HAP-1 (cell line): Measurements from ENCODE around the gene TBXAS1.
"Not testable (repeated sequence)": the region's sequence is repeated elsewhere in the genome, so short reads cannot be mapped to it uniquely, and the experiment has no call there.

ENCODE experiments used
- DNase-seq, 2 experiments: peaks; one replicate each; pipeline ENCODE4 v3.0.0-alpha.2; 2016 to 2020; ENCODE audit warnings: low spot score in 2 of 2
- H3K27me3 ChIP-seq: fragments of 250-450 bp; sonication (Bioruptor Pico); 2 replicates; pipeline ENCODE4 v1.5.1; 2020; ENCODE audit warnings: low read depth, mild to moderate bottlenecking, moderate library complexity
- H3K36me3 ChIP-seq: fragments of 250-450 bp; sonication (Bioruptor Pico); replicated peaks from 2 replicates; pipeline ENCODE4 v1.5.1; 2020; ENCODE audit warnings: mild to moderate bottlenecking
- H3K4me1 ChIP-seq: fragments of 250-450 bp; sonication (Bioruptor Pico); 2 replicates; pipeline ENCODE4 v1.5.1; 2020; ENCODE audit warnings: mild to moderate bottlenecking
- H3K4me3 ChIP-seq: fragments of 250-450 bp; sonication (Bioruptor Pico); 2 replicates; pipeline ENCODE4 v1.5.1; 2020; ENCODE audit warnings: mild to moderate bottlenecking, moderate library complexity
- H3K9me3 ChIP-seq: fragments of 250-450 bp; sonication (Bioruptor Pico); 2 replicates; pipeline ENCODE4 v1.5.1; 2020; ENCODE audit warnings: mild to moderate bottlenecking, moderate library complexity
- in situ Hi-C: fragments of 300-500 bp; cut with MboI; formaldehyde crosslinking; loops from 3 replicates; pipeline ENCODE4 v1.14.3; 2020; ENCODE audit warnings: low sequenced_read_pairs, inconsistent platforms, mixed read lengths

Gene TBXAS1

DNA sequence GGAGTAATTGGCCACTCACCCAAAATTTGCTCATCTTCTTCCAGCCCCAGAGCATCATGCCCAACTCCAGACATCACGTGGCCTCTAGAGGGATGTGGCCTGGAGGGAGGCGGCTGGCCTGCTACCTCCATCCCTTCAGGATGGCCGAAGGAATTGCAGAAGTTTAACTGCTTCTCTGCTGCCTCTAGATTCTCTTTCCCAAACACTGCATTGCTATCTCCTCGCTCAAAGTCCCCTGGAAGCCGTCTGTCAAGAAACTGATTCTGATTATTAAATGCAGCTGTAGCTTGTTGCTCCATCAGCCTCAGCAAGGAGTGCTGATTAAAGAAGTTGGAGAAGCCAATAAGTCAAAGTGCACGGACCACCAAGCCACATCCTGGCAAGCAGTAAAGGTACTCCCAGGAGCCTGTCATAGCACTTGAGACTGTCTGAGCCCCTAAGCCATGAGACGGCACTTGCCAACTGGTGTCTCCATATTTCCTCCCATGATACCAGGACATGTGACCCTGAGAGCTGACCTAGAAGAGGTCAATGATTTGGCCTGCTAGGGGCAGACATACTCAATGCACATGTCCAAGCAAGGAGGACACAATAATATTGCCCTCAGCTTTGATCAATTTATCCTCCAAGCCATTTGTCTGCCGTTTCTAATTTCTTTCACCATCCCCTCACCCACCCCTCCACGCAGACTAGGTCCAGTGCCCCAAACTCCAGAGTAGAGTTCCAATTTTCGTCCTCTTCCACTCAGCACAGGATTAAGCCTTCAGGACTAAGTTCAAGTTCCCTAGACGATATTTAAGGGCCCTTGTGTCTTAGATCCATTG is 84.2 kb downstream of the TBXAS1 start:
- in situ Hi-C loops, result no loop called here
- Histone ChIP-seq H3K4me3 (no peak overlapping the region), H3K4me1 (peaks cover 12% of the 10 kb centered on the region), H3K36me3 (no peaks in the 10 kb centered on the region), H3K9me3 (no peaks in the 10 kb centered on the region), H3K27me3 (peaks cover 35% of the 10 kb centered on the region)
- no peak for DNase-seq

DNA sequence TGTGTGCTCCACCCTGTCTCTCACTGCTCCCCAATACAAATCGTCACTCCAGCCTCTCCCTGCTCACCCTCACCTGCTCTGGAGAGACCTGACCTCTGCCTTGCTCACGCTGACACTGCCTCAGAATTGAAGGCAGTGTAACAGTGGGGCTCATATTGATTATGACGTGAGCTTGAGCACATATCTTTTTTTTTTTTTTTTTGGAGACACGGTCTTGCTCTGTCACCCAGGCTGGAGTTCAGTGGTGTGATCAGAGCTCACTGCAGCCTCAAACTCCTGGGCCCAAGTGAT is 84.7 kb downstream of the TBXAS1 start:
- DNase-seq, result no peak
- H3K4me3 ChIP-seq, result no peak overlapping the region
- H3K9me3 ChIP-seq, result no peaks in the 10 kb centered on the region
- H3K27me3 ChIP-seq, result peaks cover 30% of the 10 kb centered on the region
- H3K36me3 ChIP-seq, result no peaks in the 10 kb centered on the region
- in situ Hi-C loops, result no loop called here
- peaks cover 12% of the 10 kb centered on the region for H3K4me1 ChIP-seq

DNA sequence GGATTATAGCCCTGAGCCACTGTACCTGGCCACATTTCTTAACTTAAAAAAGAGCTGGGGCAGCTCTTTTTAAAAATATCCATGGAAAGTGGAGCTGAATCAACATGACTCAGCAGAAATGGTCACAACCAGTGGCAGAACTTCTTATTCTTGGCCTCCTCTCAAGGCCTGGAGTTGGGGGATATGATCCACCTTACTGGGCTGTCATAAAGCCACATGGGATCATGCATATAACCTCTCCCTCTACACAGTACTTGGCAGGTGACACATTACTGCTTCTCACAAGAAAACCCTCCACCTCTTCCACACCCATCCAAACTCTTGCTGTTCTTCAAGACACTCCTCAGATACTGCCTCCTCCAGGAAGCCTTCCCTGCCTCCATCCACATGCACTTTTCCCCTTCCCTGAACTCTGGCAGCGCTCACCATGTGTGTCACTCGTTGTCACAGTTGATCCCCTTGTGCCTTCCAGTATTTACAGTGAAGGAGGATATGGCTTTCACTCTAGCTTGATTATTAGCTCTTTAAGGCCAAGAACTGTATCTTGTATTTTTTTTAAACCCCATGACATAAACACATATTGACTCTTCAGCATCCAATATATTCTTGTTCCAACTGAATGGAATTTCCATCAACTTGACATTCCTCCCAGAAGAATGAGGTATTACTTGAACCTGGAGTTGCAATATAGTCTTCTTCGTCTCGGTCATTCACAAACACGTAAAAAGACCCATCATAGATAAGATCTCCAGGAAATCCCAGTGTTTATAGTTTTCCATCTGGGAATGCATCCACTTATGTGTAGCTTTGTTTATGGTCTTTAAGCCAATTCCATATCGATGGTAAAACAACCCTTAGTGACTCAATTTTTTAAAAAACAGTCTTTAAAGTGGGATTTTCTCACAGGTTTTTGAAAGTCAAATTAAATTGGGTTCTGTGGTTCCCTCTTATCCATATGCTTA is 85.5 kb downstream of the TBXAS1 start:
- peaks cover 12% of the 10 kb centered on the region for H3K4me1 ChIP-seq
- in situ Hi-C loops, result no loop called here

DNA sequence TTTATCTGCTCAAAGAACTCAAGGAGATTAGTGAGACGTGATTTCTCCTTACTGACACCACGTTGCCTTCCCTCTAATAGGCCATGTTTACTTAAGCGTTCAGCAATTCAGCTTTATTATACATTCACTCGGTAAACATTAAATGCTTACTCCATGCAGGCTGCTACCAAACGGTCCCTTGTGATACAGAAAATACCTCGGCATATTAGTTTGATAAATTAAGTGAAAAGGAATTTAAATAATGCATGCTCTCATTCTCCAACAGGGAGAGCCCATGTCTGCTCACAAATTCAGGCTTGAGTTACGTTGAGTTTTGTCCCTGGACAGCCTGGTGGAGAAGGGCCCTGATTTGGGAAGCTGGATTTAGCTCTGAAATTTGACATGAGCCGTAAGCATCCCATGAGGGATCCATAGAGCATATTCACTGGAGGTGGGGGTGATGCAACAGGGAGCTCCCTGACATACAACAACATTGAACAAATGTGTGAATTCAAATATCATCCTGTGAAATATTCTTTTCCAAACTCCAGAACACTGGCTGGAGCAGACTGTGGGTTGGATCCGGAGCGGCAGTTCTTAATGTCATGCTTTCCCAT is 86.3 kb downstream of the TBXAS1 start:
- peaks cover 16% of the 10 kb centered on the region for H3K27me3 ChIP-seq
- H3K9me3 ChIP-seq, result no peaks in the 10 kb centered on the region
- no peaks in the 10 kb centered on the region for H3K36me3 ChIP-seq
- in situ Hi-C loops, result no loop called here
- no peak overlapping the region for H3K4me3 ChIP-seq
- peak in 1 of 2 experiments; percentile 72 for DNase-seq
- peaks cover 12% of the 10 kb centered on the region for H3K4me1 ChIP-seq

More for the DNA sequence above, 85.5 kb downstream of the TBXAS1 start:
- H3K27me3 ChIP-seq, result peaks cover 22% of the 10 kb centered on the region
- no peaks in the 10 kb centered on the region for H3K36me3 ChIP-seq
- no peaks in the 10 kb centered on the region for H3K9me3 ChIP-seq
- DNase-seq, result no peak
- no peak overlapping the region for H3K4me3 ChIP-seq

DNA sequence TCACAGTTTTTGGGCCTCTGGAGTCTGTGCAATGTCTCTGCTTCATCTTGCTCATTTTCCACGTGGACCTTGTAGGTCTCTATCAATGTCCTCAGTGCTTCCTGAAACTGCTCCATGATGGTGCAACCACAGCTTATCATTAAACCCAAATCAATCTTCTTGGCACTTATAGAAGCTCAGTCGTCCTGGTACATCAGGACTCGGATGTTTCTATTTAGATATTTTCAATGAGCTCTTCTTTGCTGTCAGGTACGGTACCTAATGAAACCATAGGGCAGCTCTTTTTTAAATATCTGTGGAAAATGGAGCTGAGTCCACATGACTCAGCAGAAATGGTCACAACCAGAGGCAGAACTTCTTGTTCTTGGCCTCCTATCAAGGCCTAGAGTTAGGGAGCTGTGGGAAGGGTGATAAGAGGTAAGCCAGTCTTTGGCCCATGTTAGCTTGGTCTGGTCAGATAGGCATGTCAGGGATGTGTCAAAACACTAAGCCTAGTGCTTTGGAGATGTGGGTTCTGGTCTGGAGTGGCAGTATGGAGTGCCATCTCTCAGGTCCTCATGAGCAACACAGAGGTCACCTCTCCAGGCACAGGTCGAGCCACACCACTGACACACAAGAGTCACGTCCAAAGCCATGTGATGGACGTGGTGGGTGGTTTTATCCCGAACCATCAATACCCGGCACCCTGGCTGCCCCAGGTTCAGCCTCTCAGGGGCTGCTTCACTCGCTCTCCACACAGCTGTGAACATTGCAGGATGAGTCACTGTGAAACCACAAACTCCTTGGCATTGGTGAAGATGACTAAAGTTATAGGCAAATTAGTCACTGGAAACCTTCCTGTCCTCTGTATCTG is 87.0 kb downstream of the TBXAS1 start:
- no peak overlapping the region for H3K4me3 ChIP-seq
- H3K27me3 ChIP-seq, result peaks cover 14% of the 10 kb centered on the region
- in situ Hi-C loops, result no loop called here
- H3K4me1 ChIP-seq, result peaks cover 12% of the 10 kb centered on the region
- DNase-seq, result no peak
- H3K36me3 ChIP-seq, result no peaks in the 10 kb centered on the region
- H3K9me3 ChIP-seq, result no peaks in the 10 kb centered on the region

DNA sequence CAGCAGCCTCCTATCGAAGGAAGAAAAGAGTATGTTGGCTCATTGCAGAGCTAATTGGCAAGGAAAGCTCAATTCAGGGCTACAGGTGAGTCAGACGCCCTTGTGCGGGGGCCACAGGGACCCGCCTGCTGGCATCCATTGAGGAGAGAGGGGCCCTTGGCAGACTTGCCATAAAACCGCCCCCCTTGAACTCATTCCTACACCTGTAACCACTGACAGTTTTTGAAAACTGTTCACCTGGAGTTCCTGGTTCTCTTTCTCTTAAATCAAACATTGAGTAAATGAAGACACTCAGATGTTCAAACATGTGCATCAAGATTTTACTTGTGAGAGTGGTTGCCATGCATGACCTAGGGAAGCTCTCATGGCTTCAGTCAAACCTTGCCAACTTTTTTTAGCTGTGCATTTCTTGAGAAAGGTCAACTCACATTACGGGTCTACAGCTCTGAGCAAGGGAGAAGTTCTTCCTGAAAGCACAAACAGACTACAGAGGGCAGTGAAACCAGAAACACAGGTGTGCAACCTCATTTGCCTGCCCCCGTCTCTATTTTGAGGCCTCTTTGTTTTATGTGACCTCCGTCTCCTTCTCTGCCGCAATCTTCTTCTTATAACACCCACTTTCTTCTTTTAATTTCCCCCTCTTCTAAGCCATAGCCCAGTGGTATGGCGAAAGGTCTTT is 87.8 kb downstream of the TBXAS1 start:
- in situ Hi-C loops, result no loop called here
- H3K36me3 ChIP-seq, result no peaks in the 10 kb centered on the region
- no peak overlapping the region for H3K4me3 ChIP-seq
- peaks cover 12% of the 10 kb centered on the region for H3K4me1 ChIP-seq
- H3K9me3 ChIP-seq, result no peaks in the 10 kb centered on the region
- no peak for DNase-seq
- H3K27me3 ChIP-seq, result peaks cover 6% of the 10 kb centered on the region

DNA sequence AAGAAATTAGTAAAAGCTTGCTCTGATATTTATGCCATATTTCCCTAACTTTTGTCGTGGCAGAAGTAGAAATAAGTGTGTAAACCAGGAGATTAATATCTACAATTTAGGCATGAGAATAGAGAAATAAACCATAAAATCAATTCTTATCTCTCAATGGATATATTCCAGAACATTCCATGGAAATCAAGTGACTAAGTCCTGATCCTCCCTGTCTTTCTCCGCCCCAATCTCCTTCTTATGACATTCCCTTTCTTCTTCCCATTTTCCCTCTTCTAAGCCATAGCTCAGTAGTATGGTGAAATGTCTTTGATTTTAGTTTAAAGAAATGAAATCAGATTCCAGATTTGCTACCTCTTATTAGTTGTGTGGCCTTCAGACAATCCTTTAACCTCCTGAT is 88.8 kb downstream of the TBXAS1 start:
- H3K9me3 ChIP-seq, result no peaks in the 10 kb centered on the region
- H3K4me3 ChIP-seq, result no peak overlapping the region
- H3K36me3 ChIP-seq, result no peaks in the 10 kb centered on the region
- peaks cover 12% of the 10 kb centered on the region for H3K4me1 ChIP-seq
- in situ Hi-C loops, result no loop called here
- DNase-seq, result no peak
- peaks cover 5% of the 10 kb centered on the region; the same call in 1 of the 2 replicates for H3K27me3 ChIP-seq

DNA sequence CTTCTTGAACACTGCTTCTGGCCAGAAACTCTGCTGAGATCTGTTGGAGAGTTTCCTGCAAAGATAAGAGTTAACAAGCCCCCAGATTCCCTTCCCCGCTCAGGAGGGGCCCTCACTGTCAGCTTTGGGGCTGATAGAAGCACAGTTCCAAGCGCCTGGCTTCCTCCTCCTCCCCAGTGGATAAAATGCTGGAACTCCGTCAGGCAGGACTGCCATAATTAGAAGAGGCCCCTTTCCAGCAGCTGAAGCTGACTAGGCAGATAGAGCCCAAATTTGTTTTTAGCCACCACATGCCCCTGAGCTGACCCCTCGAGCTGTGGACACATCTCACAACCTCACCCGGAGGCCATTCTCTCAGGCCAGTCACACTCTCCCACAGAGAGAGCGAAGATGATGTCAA is 89.4 kb downstream of the TBXAS1 start:
- in situ Hi-C loops, result no loop called here
- H3K27me3 ChIP-seq, result peaks cover 5% of the 10 kb centered on the region; the same call in 1 of the 2 replicates
- H3K9me3 ChIP-seq, result no peaks in the 10 kb centered on the region
- peaks cover 12% of the 10 kb centered on the region for H3K4me1 ChIP-seq
- DNase-seq, result no peak
- H3K4me3 ChIP-seq, result no peak overlapping the region
- H3K36me3 ChIP-seq, result no peaks in the 10 kb centered on the region

DNA sequence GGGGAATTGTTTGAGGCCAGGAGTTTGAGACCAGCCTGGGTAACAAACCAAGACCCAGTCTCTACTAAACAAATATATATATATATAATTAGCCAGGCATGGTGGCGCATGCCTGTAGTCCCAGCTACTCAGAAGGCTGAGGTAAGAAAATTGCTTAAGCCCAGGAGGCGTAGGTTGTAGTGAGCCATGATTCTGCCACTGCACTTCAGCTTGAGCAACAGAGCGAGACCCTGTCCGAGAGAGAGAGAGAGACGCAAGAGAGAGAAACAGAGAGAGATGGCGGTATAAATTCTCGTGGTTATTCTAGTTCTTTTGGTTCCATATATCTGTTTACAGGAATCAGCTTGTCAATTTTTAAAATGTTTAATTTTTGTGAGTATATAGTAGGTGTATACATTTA is 94.0 kb downstream of the TBXAS1 start:
- H3K27me3 ChIP-seq, result peaks cover 8% of the 10 kb centered on the region; the same call in 1 of the 2 replicates
- H3K4me3 ChIP-seq, result no peak overlapping the region
- no peaks in the 10 kb centered on the region for H3K9me3 ChIP-seq
- DNase-seq, result no peak
- H3K36me3 ChIP-seq, result no peaks in the 10 kb centered on the region
- in situ Hi-C loops, result no loop called here
- no peaks in the 10 kb centered on the region for H3K4me1 ChIP-seq

DNA sequence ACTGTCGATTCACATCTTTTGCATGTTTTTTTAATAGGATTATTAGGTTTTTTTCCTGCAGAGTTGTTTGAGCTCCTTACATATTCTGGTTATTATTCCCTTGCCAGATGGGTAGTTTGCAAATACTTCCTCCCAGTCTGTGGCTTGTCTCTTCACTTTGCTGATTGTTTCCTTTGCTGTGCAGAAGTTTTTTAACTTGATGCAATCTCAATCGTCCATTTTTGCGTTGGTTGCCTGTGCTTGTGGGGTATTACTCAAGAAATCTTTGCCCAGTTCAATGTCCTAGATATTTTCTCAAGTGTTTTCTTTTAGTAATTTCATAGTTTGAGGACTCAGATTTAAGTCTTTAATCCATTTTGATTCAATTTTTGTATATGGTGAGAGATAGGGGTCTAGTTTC is 95.4 kb downstream of the TBXAS1 start:
- peaks cover 12% of the 10 kb centered on the region; the same call in 1 of the 2 replicates for H3K27me3 ChIP-seq
- no peak for DNase-seq
- H3K9me3 ChIP-seq, result no peaks in the 10 kb centered on the region
- no peak overlapping the region for H3K4me3 ChIP-seq
- no peaks in the 10 kb centered on the region for H3K4me1 ChIP-seq
- in situ Hi-C loops, result no loop called here
- H3K36me3 ChIP-seq, result no peaks in the 10 kb centered on the region

DNA sequence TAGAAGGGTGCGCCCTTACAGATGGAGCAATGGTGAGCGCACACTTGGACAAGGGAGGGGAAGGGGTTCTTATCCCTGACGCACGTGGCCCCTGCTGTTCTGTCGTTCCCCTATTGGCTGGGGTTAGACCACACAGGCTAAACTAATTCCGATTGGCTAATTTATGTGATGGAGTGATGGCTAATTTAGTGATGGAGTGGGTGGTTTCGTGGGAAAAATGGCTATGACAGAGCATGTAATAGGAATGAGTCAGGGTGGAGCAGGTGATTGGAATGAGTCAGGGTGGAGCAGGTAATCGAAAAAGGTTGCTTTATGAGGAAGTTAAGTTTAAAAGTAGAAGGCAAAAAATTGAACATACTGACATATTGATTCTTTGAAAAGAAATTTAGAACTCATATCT is 100.2 kb downstream of the TBXAS1 start:
- H3K36me3 ChIP-seq, DNase-seq, H3K4me1 ChIP-seq, H3K9me3 ChIP-seq, in situ Hi-C loops, H3K4me3 ChIP-seq: not testable (repeated sequence)
- 0 out of 2 replicates have a peak, but pooled peaks cover 12% of the 10 kb centered on the region for H3K27me3 ChIP-seq

DNA sequence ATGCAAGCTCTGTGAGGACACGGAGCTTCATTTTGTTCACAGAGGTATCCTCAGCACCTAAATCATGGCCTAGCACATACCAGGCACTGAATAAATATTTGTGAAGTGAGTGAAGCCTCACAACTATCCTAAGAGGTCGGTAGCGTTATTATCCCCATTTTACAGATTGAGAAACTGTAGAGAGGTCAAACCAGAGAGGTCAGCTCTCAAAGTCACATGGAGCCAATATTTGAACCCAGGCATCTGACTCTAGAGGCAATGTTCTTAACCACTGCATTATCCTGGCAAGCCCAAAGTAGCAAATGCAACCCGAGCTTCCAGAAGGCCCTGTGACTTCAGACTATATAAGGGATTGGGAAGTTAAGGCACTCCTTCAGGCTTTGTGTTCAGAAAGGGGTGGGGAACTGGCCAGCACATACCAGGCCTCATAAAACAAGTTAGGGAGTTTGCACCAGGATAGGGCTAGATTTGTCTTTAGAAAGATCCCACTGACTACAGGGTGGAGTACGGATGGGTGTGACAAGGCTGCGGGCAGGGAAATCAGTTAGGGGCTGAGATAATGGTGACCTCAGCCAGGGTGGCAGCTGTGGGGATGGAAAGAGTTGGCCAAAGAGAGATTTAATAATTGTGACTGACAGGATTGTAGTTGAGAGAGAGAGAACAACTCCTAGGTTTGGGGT is 101.4 kb downstream of the TBXAS1 start:
- Histone ChIP-seq H3K4me1 (no peaks in the 10 kb centered on the region), H3K4me3 (no peak overlapping the region), H3K27me3 (0 out of 2 replicates have a peak, but pooled peaks cover 12% of the 10 kb centered on the region), H3K9me3 (no peaks in the 10 kb centered on the region), H3K36me3 (no peaks in the 10 kb centered on the region)
- DNase-seq, result no peak
- in situ Hi-C loops, result no loop called here
